HG03025 (cell line): Measurements from ENCODE around the gene GSTM4.

Source experiments
- ATAC-seq: cut with Tn5 transposase; IDR thresholded peaks from one replicate; pipeline ENCODE4 v1.9.1; 2021; ENCODE audit warnings: mild to moderate bottlenecking, moderate library complexity; ENCODE audit not compliant: unreplicated experiment, low FRiP score

GSTM4 gene

GRCh38 chr1:109655615-109656519 is at the start of gene GSTM4:
TSS of gene GSTM4 (plus strand) at chr1:109656099. CDS start at chr1:109656390, 291 bp downstream.
- ATAC-seq, result peak; percentile 90

DNA sequence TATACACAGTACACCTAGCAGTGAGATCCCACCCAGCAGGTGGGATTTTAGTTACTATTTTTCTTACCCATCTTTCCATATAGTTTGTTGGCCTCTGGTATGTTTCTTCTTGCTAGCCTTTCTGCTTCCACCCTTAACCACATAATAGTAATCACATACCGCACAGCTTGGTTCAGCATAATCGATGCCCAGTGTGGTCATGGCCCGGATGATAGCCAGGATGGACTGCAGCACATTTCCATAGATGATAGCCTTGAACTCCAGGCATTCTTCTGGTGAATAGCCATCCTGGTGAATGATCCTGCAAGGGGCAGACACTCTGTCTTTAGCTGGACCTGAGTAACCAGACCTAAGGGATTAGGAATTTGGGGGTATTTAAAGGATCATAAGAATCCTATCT is 46.0 kb upstream of the GSTM4 start:
- ATAC-seq, result no peak

- ATAC-seq, result no peak
Observed at GRCh38 chr1:109610609-109611307, 45.1 kb upstream of the GSTM4 start.

DNA sequence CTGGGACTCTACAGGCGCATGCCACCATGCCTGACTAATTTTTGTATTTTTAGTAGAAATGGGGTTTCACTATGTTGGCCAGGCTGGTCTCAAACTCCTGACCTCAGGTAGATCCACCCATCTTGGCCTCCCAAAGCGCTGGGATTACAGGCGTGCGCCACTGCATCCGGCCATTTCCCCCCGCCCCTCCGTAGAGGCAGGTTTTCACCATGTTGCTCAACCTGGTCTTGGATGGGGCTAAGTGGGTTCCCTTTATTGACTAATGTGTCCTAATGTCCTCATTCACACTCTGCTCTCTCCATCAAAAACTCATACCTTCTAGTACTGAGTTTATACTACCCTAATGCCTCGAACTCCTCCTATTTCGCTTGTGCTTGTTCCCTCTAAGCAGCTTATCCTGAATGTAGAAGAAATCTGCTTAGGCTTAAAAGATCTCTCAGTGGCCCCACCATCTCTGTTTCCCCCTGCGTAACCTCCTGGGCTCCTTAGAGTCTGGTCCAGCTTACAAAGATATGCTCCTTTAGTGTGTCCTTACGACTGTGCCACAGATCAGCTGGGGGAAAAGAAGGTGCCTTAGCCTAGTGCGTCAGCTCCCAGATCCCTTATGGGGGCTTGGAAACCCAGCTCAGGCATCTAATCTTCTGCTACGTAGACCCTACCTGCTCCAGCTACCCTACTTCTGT is 44.5 kb upstream of the GSTM4 start:
- ATAC-seq, result no peak

DNA sequence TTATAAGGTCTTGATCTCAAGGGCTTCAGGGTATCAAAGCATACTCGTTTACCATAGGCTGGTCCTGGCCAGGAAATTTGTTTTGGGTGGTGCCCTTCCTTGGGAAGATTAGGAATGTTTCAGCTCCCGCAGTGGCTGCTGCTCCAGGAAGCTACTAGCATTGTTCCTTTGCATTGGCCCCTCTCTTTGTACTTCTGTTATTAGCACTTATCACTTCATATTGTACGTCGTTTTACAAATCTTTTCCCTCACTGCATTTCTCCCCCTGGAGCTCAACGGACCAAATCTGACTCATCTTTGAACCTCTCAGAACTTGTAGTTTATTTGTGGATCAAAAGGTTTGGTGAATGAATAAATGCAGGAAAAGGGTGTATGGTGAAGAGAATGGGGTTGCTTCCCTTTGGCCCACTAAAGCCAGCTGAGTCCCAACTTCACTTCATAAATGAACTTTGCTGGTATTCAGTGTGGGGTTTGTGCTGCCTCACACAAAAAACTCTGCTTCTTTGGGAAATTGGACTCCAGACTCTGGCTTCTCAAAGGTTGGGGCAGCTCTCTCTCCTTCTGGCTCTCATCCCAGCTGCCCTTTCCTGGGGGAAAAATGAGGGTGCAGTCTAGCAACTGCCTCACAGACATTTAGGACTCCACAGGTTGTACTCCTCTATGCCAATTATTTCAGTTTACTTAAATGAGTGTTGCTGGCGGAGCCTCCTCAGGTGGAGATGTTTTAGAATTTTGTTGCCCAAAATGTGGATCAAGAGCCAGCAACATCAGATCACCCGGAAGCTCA is 42.3 kb upstream of the GSTM4 start:
- ATAC-seq, result no peak

GRCh38 chr1:109615879-109616278 is 40.0 kb upstream of the GSTM4 start:
- ATAC-seq, result no peak

DNA sequence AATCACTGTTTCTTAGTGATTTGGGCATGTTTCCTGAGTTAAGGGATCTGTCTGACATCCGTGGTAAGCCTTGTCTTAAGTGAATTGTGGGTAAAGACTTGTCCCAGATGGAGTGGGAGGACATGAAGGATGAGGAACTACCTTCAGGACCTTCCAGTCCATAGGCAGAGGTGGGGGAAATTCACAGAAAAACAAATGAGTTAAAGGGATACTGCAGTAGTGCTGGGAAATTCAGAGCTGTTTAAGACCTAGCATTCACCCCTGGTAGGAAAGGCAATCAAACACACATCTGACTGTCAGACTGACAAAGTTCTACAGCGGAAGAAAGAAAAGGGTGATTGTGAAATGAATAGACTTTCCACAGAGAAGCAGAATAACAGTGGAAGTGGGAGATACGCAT is 39.5 kb upstream of the GSTM4 start:
- no peak for ATAC-seq

- ATAC-seq, result no peak
Observed at GRCh38 chr1:109617291-109617801, 38.6 kb upstream of the GSTM4 start.

GRCh38 chr1:109618661-109619575 is 37.0 kb upstream of the GSTM4 start:
- ATAC-seq, result no peak

DNA sequence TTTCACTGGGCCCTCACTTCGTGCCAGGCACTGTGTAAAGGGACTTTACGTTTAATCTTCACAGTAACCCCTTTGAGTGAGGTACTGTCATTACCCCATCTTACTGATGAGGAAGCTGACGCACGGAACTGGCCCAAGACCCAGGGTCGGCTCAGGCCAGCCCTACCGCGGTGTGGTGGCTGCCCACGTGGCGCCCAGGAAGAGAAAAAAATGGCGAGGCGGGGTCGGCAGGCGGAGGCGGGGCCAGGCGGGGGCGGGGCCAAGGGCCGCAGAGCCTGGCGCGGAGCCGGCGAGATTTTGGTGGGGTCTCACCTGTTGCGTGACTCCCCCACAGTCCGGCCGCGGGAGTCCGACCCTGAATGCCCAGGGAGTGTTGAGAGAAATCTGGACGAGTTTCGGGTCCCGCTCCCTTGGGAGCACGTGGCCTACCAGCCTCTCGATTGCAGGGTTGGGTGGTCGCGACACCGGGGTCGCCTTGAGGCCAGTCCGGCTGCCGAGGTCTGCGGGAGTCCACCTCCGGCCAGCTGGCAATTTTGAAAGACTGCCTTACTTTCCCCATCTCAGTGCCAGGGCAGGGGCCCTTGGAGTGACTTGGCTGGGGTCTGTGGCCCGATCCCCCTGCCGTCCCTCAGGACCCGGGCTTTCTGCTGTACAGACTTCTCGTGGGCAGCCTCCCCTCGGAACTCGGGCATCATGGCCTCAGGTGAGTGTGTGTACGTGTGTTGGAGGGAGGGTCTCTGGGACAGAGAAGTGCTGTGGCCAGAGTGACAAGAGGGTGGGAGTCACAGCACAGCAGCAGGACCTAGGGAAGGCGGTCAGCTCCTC is 36.1 kb upstream of the GSTM4 start, which contains the start of the genes AMPD2 and GNAT2:
AMPD2 (plus strand) TSS at position 262 of the 825 bp plus-strand sequence. CDS start 1,339 bp downstream, outside the sequence.
GNAT2 (minus strand) TSS at position 41 of the 825 bp plus-strand sequence. CDS start 6,746 bp downstream, outside the sequence.
- ATAC-seq, result no peak

- no peak for ATAC-seq
Observed at GRCh38 chr1:109620401-109620791, 35.5 kb upstream of the GSTM4 start.

DNA sequence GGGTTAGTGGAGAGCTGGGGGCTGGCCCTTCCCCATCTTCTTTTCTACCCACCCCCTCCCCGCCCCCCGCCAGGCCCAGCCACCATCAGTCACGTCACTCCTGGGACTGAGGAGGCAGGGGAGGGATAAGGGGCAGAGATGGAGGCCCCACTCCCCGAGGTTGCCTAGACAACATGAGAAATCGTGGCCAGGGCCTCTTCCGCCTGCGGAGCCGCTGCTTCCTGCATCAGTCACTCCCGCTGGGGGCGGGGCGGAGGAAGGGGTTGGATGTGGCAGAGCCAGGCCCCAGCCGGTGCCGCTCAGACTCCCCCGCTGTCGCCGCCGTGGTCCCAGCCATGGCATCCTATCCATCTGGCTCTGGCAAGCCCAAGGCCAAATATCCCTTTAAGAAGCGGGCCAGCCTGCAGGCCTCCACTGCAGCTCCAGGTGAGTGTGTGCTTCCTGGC is 35.0 kb upstream of the GSTM4 start:
- peak; percentile 57 for ATAC-seq

GRCh38 chr1:109621379-109622136 is 34.3 kb upstream of the GSTM4 start:
- no peak for ATAC-seq

- no peak for ATAC-seq
Observed at GRCh38 chr1:109622137-109622892, 33.6 kb upstream of the GSTM4 start.

- no peak for ATAC-seq
Observed at GRCh38 chr1:109622895-109623294, 33.0 kb upstream of the GSTM4 start.

GRCh38 chr1:109623601-109624161 is 32.2 kb upstream of the GSTM4 start:
- ATAC-seq, result no peak
